CD8-positive, alpha-beta memory T cell (primary cell): ENCODE measurements around the gene SUGP2. TPM values are rescaled to one million over a fixed set of nuclear protein-coding genes. Genes with fewer than 3 reads are reported as not detected.

Source experiments
- CTCF ChIA-PET: fragments of 350-600 bp; sonication (Branson Sonifier 250); formaldehyde crosslinking; loops from one replicate; lab custom pipeline; 2021; ENCODE audit warnings: antibody characterized with exemption; lab: Charles Lee
- POLR2A ChIA-PET: fragments of 350-600 bp; sonication (Branson Sonifier 250); formaldehyde crosslinking; loops from one replicate; lab custom pipeline; 2021; ENCODE audit warnings: antibody characterized with exemption; lab: Charles Lee
- DNase-seq, 5 donors: peaks; one replicate each; pipeline versions ENCODE4 v3.0.0 to v3.0.0-alpha.2; 2020 to 2022; ENCODE audit warnings: mixed read lengths in 1 of 5
- H3K27ac ChIP-seq: one replicate; pipeline ENCODE4 v1.7.0; 2013; ENCODE audit warnings: low read depth, mild to moderate bottlenecking, low read length, moderate library complexity
- H3K27me3 ChIP-seq: 2 replicates; pipeline ENCODE4 v1.7.0; 2013; ENCODE audit warnings: low read length, mild to moderate bottlenecking; ENCODE audit not compliant: insufficient read depth, poor library complexity, severe bottlenecking
- H3K36me3 ChIP-seq: 2 replicates; pipeline ENCODE4 v1.7.0; 2013; ENCODE audit warnings: mild to moderate bottlenecking, low read length, moderate library complexity; ENCODE audit not compliant: insufficient read depth
- H3K4me1 ChIP-seq: 2 replicates; pipeline ENCODE4 v1.7.0; 2013; ENCODE audit warnings: mild to moderate bottlenecking, low read length, moderate library complexity; ENCODE audit not compliant: insufficient read depth
- H3K4me3 ChIP-seq: 2 replicates; pipeline ENCODE4 v1.7.0; 2013; ENCODE audit warnings: mild to moderate bottlenecking, low read length
- H3K9me3 ChIP-seq: 2 replicates; pipeline ENCODE4 v1.7.0; 2013; ENCODE audit warnings: mild to moderate bottlenecking, low read length
- H3K27ac Mint-ChIP-seq, 8 donors: one replicate each; pipeline ENCODE4 v1.8.0; 2020 to 2021; ENCODE audit warnings: mixed read lengths in 8 of 8, mild to moderate bottlenecking in 6 of 8, inconsistent platforms in 3 of 8, moderate library complexity in 3 of 8
- H3K27me3 Mint-ChIP-seq, 2 donors: one replicate each; pipeline ENCODE4 v1.8.0; 2020 to 2021; ENCODE audit warnings: mixed read lengths in 2 of 2, mild to moderate bottlenecking in 1 of 2, moderate library complexity in 1 of 2
- H3K36me3 Mint-ChIP-seq, 3 donors: one replicate each; pipeline ENCODE4 v1.8.0; 2020 to 2021; ENCODE audit warnings: mixed read lengths in 3 of 3, inconsistent platforms in 1 of 3, mild to moderate bottlenecking in 1 of 3
- H3K4me1 Mint-ChIP-seq, 3 donors: one replicate each; pipeline ENCODE4 v1.8.0; 2020 to 2021; ENCODE audit warnings: mixed read lengths in 3 of 3, inconsistent platforms in 1 of 3, mild to moderate bottlenecking in 1 of 3
- H3K4me3 Mint-ChIP-seq, 7 donors: one replicate each; pipeline ENCODE4 v1.8.0; 2020 to 2021; ENCODE audit warnings: mixed read lengths in 7 of 7, mild to moderate bottlenecking in 6 of 7, moderate library complexity in 4 of 7, inconsistent platforms in 2 of 7
- H3K9me3 Mint-ChIP-seq, 5 donors: one replicate each; pipeline ENCODE4 v1.8.0; 2020 to 2022; ENCODE audit warnings: mixed read lengths in 5 of 5, mild to moderate bottlenecking in 3 of 5, moderate library complexity in 2 of 5, inconsistent platforms in 1 of 5
- polyA plus RNA-seq: library from polyadenylated mRNA; unstranded; fragments of 300-500 nt; fragmentation: Illumina TruSeq; gene quantifications from one replicate; pipeline ENCODE4 v1.2.3, GENCODE V29; 2021
- total RNA-seq, 2 experiments: library from RNA; stranded (reverse); gene quantifications; one replicate each; pipeline ENCODE4 v1.2.3, GENCODE V29; 2021

The SUGP2 gene
- total and polyA plus RNA-seq, 3 experiments from 2014 or later: 10.0 to 81.2 (median 77.6) TPM

- H3K27me3 Mint-ChIP-seq: no peaks in the 10 kb centered on the region
- H3K27me3 ChIP-seq: no peaks in the 10 kb centered on the region
- H3K9me3 Mint-ChIP-seq: no peaks in the 10 kb centered on the region
- H3K36me3 ChIP-seq: peaks cover 7% of the 10 kb centered on the region
- no peaks in the 10 kb centered on the region for H3K9me3 ChIP-seq
- POLR2A ChIA-PET: no interaction called here
- H3K4me3 Mint-ChIP-seq: no peak overlapping the region
- CTCF ChIA-PET: no interaction called here
- no peak overlapping the region for H3K27ac Mint-ChIP-seq
- peaks cover 0 to 56% (median 15%) of the 10 kb centered on the region in 3 donors for H3K36me3 Mint-ChIP-seq
- no peak overlapping the region for H3K27ac ChIP-seq
- no peaks in the 10 kb centered on the region for H3K4me1 ChIP-seq
- H3K4me1 Mint-ChIP-seq: peaks cover 0 to 3% (median 3%) of the 10 kb centered on the region in 3 donors
- no peak overlapping the region for H3K4me3 ChIP-seq
- DNase-seq: no peak
Measured at GRCh38 chr19:18993115-18993514, 40.2 kb downstream of the SUGP2 start.

DNA sequence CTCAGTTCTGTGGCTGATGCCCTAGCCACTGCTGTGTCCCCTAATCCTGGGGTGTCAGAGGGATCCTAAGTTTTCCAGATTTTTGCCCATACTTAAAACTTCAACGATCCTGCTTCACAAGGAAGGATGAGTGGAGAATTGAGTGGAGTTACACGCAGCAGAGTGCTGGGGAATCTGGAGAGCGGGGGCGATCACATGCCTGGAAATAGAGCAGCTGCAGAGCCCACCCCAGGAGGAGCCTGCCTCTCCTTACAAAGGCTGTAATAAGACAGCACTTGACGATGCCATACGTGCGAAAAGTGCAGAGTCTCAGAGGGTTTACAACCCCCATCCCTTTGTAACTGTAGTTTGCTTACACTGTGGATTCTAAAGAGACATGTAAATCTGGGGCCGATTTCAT is 40.6 kb downstream of the SUGP2 start:
- Mint-ChIP-seq H3K27ac (peak overlapping the region in 1 of 8 donors; percentile 34), H3K4me1 (no peaks in the 10 kb centered on the region), H3K4me3 (no peak overlapping the region), H3K27me3 (no peaks in the 10 kb centered on the region), H3K9me3 (no peaks in the 10 kb centered on the region), H3K36me3 (peaks cover 0 to 52% (median 12%) of the 10 kb centered on the region in 3 donors)
- H3K36me3 ChIP-seq: peaks cover 7% of the 10 kb centered on the region
- CTCF ChIA-PET: no interaction called here
- no peaks in the 10 kb centered on the region for H3K4me1 ChIP-seq
- no peaks in the 10 kb centered on the region for H3K9me3 ChIP-seq
- H3K27me3 ChIP-seq: no peaks in the 10 kb centered on the region
- H3K4me3 ChIP-seq: no peak overlapping the region
- DNase-seq: no peak
- POLR2A ChIA-PET: no interaction called here
- H3K27ac ChIP-seq: no peak overlapping the region

- CTCF ChIA-PET: no interaction called here
Measured at GRCh38 chr19:18991468-18991867, 41.8 kb downstream of the SUGP2 start.

GRCh38 chr19:18991006-18991405 is 42.3 kb downstream of the SUGP2 start:
- Mint-ChIP-seq H3K4me3 (no peak overlapping the region), H3K36me3 (peaks cover 0 to 44% (median 11%) of the 10 kb centered on the region in 3 donors), H3K27ac (no peak overlapping the region), H3K27me3 (peaks cover 0 to 5% of the 10 kb centered on the region in 2 donors), H3K9me3 (no peaks in the 10 kb centered on the region), H3K4me1 (no peaks in the 10 kb centered on the region)
- H3K4me3 ChIP-seq: no peak overlapping the region
- peaks cover 7% of the 10 kb centered on the region for H3K36me3 ChIP-seq
- CTCF ChIA-PET: interaction anchor here (1.5 kb wide), 1 partner anchor 397 kb away, joined by 3 read pairs; no protein-coding TSS in a partner anchor
- POLR2A ChIA-PET: no interaction called here
- H3K27me3 ChIP-seq: peaks cover 3% of the 10 kb centered on the region
- H3K9me3 ChIP-seq: no peaks in the 10 kb centered on the region
- H3K4me1 ChIP-seq: no peaks in the 10 kb centered on the region
- no peak for DNase-seq
- no peak overlapping the region for H3K27ac ChIP-seq

More at GRCh38 chr19:18991468-18991867, 41.8 kb downstream of the SUGP2 start:
- Mint-ChIP-seq H3K9me3 (no peaks in the 10 kb centered on the region), H3K27ac (no peak overlapping the region), H3K36me3 (peaks cover 0 to 45% (median 11%) of the 10 kb centered on the region in 3 donors), H3K4me3 (no peak overlapping the region), H3K4me1 (no peaks in the 10 kb centered on the region), H3K27me3 (peaks cover 0 to 3% of the 10 kb centered on the region in 2 donors)
- Histone ChIP-seq H3K4me3 (no peak overlapping the region), H3K9me3 (no peaks in the 10 kb centered on the region), H3K27me3 (peaks cover 3% of the 10 kb centered on the region), H3K27ac (no peak overlapping the region), H3K36me3 (peaks cover 7% of the 10 kb centered on the region), H3K4me1 (no peaks in the 10 kb centered on the region)
- POLR2A ChIA-PET: no interaction called here
- no peak for DNase-seq

- Histone ChIP-seq H3K27me3 (peaks cover 3% of the 10 kb centered on the region), H3K27ac (no peak overlapping the region), H3K9me3 (no peaks in the 10 kb centered on the region), H3K4me3 (no peak overlapping the region), H3K36me3 (peaks cover 7% of the 10 kb centered on the region), H3K4me1 (no peaks in the 10 kb centered on the region)
- CTCF ChIA-PET: interaction anchor here (1.5 kb wide), 1 partner anchor 396 kb away, joined by 3 read pairs; no protein-coding TSS in a partner anchor
- Mint-ChIP-seq H3K4me3 (no peak overlapping the region), H3K4me1 (no peaks in the 10 kb centered on the region), H3K27ac (no peak overlapping the region), H3K9me3 (no peaks in the 10 kb centered on the region), H3K27me3 (peaks cover 0 to 6% of the 10 kb centered on the region in 2 donors), H3K36me3 (peaks cover 0 to 38% (median 11%) of the 10 kb centered on the region in 3 donors)
- no peak for DNase-seq
- POLR2A ChIA-PET: no interaction called here
Measured at GRCh38 chr19:18990128-18990708, 43.1 kb downstream of the SUGP2 start.

- DNase-seq: no peak
- Mint-ChIP-seq H3K4me1 (no peaks in the 10 kb centered on the region), H3K36me3 (peaks cover 0 to 30% (median 10%) of the 10 kb centered on the region in 3 donors), H3K4me3 (no peak overlapping the region), H3K27ac (no peak overlapping the region), H3K27me3 (peaks cover 0 to 8% of the 10 kb centered on the region in 2 donors), H3K9me3 (no peaks in the 10 kb centered on the region)
- no peak overlapping the region for H3K4me3 ChIP-seq
- peaks cover 5% of the 10 kb centered on the region for H3K36me3 ChIP-seq
- POLR2A ChIA-PET: no interaction called here
- H3K27me3 ChIP-seq: peaks cover 4% of the 10 kb centered on the region
- CTCF ChIA-PET: interaction anchor here (1.5 kb wide), 1 partner anchor 395 kb away, joined by 3 read pairs; no protein-coding TSS in a partner anchor
- no peak overlapping the region for H3K27ac ChIP-seq
- no peaks in the 10 kb centered on the region for H3K4me1 ChIP-seq
- no peaks in the 10 kb centered on the region for H3K9me3 ChIP-seq
Measured at GRCh38 chr19:18989316-18989715, 44.0 kb downstream of the SUGP2 start.

DNA sequence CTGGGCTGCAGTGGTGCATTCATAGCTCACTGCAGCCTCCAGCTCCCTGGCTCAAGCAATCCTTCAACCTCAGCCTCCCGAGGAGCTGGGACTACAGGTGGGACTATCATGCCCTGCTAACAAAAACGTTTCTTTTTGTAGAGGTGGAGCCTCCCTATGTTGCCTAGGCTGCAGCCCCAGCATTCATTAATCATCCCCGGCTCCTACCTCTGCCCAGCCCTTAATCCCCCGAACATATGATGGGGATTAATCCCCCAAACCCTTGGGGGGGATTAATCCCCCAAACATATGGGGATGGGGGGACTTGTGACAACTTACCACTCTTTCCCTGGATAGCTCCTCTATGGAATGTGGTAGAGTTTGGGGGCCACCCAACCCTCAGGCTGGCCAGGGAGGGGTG is 45.9 kb downstream of the SUGP2 start:
- POLR2A ChIA-PET: no interaction called here

GRCh38 chr19:18985257-18985656 is 48.1 kb downstream of the SUGP2 start:
- H3K36me3 ChIP-seq: no peaks in the 10 kb centered on the region
- H3K9me3 Mint-ChIP-seq: no peaks in the 10 kb centered on the region
- ChIA-PET CTCF (no interaction called here), POLR2A (no interaction called here)
- H3K4me1 ChIP-seq: no peaks in the 10 kb centered on the region
- H3K4me3 Mint-ChIP-seq: no peak overlapping the region
- H3K4me3 ChIP-seq: no peak overlapping the region
- no peak overlapping the region for H3K27ac ChIP-seq
- DNase-seq: no peak
- no peaks in the 10 kb centered on the region for H3K4me1 Mint-ChIP-seq
- H3K27ac Mint-ChIP-seq: no peak overlapping the region
- no peaks in the 10 kb centered on the region for H3K36me3 Mint-ChIP-seq
- H3K9me3 ChIP-seq: no peaks in the 10 kb centered on the region
- H3K27me3 Mint-ChIP-seq: peaks cover 10 to 17% of the 10 kb centered on the region in 2 donors
- H3K27me3 ChIP-seq: peaks cover 8% of the 10 kb centered on the region

More for the DNA sequence above, 45.9 kb downstream of the SUGP2 start:
- H3K4me1 ChIP-seq: no peaks in the 10 kb centered on the region
- H3K9me3 ChIP-seq: no peaks in the 10 kb centered on the region
- H3K36me3 Mint-ChIP-seq: peaks cover 0 to 11% (median 0%) of the 10 kb centered on the region in 3 donors
- no peaks in the 10 kb centered on the region for H3K36me3 ChIP-seq
- DNase-seq: no peak
- no peak overlapping the region for H3K27ac ChIP-seq
- H3K27me3 Mint-ChIP-seq: peaks cover 4 to 12% of the 10 kb centered on the region in 2 donors
- H3K9me3 Mint-ChIP-seq: no peaks in the 10 kb centered on the region
- H3K4me1 Mint-ChIP-seq: no peaks in the 10 kb centered on the region
- CTCF ChIA-PET: interaction anchor here (1.0 kb wide), 1 partner anchor 537 kb away, joined by 3 read pairs; no protein-coding TSS in a partner anchor
- H3K4me3 ChIP-seq: no peak overlapping the region
- H3K27ac Mint-ChIP-seq: peak overlapping the region in 1 of 8 donors; percentile 38
- H3K4me3 Mint-ChIP-seq: no peak overlapping the region
- H3K27me3 ChIP-seq: peaks cover 8% of the 10 kb centered on the region
